Measurements from ENCODE around the gene KRTAP4-3.
"Not testable (repeated sequence)": the region's sequence is repeated elsewhere in the genome, so short reads cannot be mapped to it uniquely, and the experiment has no call there.

KRTAP4-3 gene

DNA sequence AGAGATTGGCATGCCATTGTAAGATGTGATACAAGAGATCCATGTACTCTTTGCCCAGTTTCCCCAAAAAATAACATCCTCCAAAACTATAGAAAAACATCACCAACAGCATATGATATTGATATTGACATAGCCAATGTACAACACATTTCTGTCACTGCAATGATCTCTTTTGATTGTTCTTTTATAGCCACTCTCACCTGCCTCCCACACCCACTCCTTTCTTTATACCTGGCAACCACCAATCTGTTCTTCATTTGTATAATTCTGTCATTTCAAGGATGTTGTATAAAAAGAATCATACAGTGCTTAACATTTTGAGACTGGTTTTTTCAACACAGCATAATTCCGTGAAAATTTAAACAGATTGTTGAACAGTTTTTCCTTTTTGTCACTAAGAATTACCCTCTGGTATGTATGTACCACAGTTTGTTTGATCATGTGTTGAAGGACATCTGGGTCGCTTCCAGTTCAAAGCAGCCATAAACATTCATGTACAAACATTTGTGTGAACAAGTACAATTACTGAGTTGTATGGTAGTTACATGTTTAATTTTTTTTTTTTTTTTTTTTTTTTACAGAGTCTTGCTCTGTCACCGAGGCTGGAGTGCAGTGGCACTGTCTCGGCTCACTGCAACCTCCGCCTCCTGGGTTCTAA lies 31.5 kb upstream of the KRTAP4-3 start:
- Histone ChIP-seq H3K36me3 (ENCODE audit: control insufficient read depth, insufficient read depth, low read length) (no peaks in the 10 kb centered on the region), H3K4me2 (ENCODE audit: low read length) (no peak overlapping the region), H3K9me3 (ENCODE audit: control insufficient read depth, low read length) (no peaks in the 10 kb centered on the region), H3K4me3 (ENCODE audit: low read depth, low read length) (no peak overlapping the region), H3K79me2 (no peaks in the 10 kb centered on the region), H3K4me1 (no peaks in the 10 kb centered on the region), H3K27ac (no peak overlapping the region), H2AFZ (no peak overlapping the region), H3K9ac (no peak overlapping the region), H3K27me3 (ENCODE audit: control insufficient read depth, insufficient read depth, low read length) (no peaks in the 10 kb centered on the region)
- TF ChIP-seq, protein P1, sequence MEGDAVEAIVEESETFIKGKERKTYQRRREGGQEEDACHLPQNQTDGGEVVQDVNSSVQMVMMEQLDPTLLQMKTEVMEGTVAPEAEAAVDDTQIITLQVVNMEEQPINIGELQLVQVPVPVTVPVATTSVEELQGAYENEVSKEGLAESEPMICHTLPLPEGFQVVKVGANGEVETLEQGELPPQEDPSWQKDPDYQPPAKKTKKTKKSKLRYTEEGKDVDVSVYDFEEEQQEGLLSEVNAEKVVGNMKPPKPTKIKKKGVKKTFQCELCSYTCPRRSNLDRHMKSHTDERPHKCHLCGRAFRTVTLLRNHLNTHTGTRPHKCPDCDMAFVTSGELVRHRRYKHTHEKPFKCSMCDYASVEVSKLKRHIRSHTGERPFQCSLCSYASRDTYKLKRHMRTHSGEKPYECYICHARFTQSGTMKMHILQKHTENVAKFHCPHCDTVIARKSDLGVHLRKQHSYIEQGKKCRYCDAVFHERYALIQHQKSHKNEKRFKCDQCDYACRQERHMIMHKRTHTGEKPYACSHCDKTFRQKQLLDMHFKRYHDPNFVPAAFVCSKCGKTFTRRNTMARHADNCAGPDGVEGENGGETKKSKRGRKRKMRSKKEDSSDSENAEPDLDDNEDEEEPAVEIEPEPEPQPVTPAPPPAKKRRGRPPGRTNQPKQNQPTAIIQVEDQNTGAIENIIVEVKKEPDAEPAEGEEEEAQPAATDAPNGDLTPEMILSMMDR (IDR thresholded peaks at IDR 0.05) = no peak

DNA sequence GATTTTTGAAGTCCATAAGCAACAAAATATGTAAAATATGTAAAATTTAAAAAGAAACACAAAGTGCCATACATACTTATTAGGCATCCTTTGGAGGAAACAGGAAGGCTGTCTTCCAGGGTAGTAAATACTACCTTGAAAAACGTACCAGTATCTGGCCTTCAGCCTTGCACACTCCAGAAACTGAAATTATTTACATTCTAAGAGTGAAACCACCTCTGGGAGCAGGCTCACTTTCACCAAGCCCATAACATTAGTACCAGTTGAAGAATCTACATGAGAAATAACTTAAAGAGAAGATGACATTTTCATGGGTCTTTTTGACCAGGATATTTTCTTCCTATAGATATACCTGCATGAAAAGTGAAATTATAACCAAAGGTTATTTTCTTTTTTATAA lies 28.0 kb upstream of the KRTAP4-3 start:
- TF ChIP-seq, protein P1 (IDR thresholded peaks at IDR 0.05) = no peak

DNA sequence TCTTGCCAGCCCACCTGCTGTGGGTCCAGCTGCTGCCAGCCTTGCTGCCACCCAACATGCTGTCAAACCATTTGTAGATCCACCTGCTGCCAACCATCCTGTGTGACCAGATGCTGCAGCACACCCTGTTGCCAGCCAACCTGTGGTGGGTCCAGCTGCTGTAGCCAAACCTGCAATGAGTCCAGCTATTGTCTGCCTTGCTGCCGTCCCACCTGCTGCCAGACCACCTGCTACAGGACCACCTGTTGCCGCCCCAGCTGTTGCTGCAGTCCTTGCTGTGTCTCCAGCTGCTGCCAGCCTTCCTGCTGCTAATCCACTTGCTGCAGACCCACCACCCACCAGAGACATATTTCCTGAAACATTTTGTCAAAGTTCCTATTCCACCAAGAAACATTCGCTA lies 22.3 kb upstream of the KRTAP4-3 start:
- H3K36me3 ChIP-seq (ENCODE audit: control insufficient read depth, insufficient read depth, low read length) = no peaks in the 10 kb centered on the region
- TF ChIP-seq, protein P1 (IDR thresholded peaks at IDR 0.05) = no peak
- no peaks in the 10 kb centered on the region for H3K79me2 ChIP-seq
- H3K4me1 ChIP-seq = no peaks in the 10 kb centered on the region
- no peaks in the 10 kb centered on the region for H3K9me3 ChIP-seq (ENCODE audit: control insufficient read depth, low read length)
- no peaks in the 10 kb centered on the region for H3K27me3 ChIP-seq (ENCODE audit: control insufficient read depth, insufficient read depth, low read length)
- no peak overlapping the region for H2AFZ ChIP-seq
- no peak overlapping the region for H3K9ac ChIP-seq
- no peak overlapping the region for H3K4me3 ChIP-seq (ENCODE audit: low read depth, low read length)
- H3K4me2 ChIP-seq (ENCODE audit: low read length) = no peak overlapping the region
- no peak overlapping the region for H3K27ac ChIP-seq

More for the DNA sequence above, 28.0 kb upstream of the KRTAP4-3 start:
- Histone ChIP-seq H3K4me3 (ENCODE audit: low read depth, low read length) (no peak overlapping the region), H3K9me3 (ENCODE audit: control insufficient read depth, low read length) (no peaks in the 10 kb centered on the region), H3K4me1 (no peaks in the 10 kb centered on the region), H3K9ac (no peak overlapping the region), H3K36me3 (ENCODE audit: control insufficient read depth, insufficient read depth, low read length) (no peaks in the 10 kb centered on the region), H3K27ac (no peak overlapping the region), H3K27me3 (ENCODE audit: control insufficient read depth, insufficient read depth, low read length) (no peaks in the 10 kb centered on the region), H2AFZ (no peak overlapping the region), H3K4me2 (ENCODE audit: low read length) (no peak overlapping the region), H3K79me2 (no peaks in the 10 kb centered on the region)

DNA sequence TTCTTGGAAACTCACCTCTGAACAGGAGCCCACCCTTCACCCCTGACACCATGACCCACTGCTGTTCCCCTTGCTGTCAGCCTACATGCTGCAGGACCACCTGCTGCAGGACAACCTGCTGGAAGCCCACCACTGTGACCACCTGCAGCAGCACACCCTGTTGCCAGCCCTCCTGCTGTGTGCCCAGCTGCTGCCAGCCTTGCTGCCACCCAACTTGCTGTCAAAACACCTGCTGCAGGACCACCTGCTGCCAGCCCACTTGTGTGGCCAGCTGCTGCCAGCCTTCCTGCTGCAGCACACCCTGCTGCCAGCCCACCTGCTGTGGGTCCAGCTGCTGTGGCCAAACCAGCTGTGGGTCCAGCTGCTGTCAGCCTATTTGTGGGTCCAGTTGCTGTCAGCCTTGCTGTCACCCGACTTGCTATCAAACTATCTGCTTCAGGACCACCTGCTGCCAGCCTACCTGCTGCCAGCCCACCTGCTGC lies 21.9 kb upstream of the KRTAP4-3 start, which contains the start of gene KRTAP9-1:
Gene KRTAP9-1, plus strand, starts transcription at position 51 of the 482 bp plus-strand sequence. Its CDS starts 0 bp downstream, at position 51.
- H3K79me2 ChIP-seq; H3K27me3 ChIP-seq (ENCODE audit: control insufficient read depth, insufficient read depth, low read length); H3K36me3 ChIP-seq (ENCODE audit: control insufficient read depth, insufficient read depth, low read length); H2AFZ ChIP-seq; H3K9ac ChIP-seq; H3K4me2 ChIP-seq (ENCODE audit: low read length); H3K9me3 ChIP-seq (ENCODE audit: control insufficient read depth, low read length); H3K27ac ChIP-seq; H3K4me1 ChIP-seq; H3K4me3 ChIP-seq (ENCODE audit: low read depth, low read length): not testable (repeated sequence)

DNA sequence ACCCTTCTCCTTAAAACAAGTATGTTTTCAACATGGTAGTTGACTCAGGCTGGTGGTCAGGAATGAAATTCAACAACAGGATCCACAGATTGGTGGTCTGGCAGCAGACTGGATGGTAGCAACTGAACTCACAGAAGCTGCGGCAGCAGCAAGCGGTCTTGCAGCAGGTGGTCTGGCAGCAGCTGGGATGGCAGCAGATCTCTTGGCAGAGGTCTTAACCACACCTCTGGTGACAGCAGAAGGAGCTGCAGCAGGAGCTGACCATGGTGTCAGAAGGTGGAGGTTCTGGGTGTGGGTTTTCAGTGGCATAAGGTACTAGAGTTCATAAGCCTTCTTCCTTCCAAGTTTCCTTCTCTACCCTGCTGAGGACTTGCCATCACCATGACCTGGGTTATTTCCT lies 18.9 kb upstream of the KRTAP4-3 start:
- Histone ChIP-seq H3K4me3 (ENCODE audit: low read depth, low read length) (no peak overlapping the region), H3K4me2 (ENCODE audit: low read length) (no peak overlapping the region), H2AFZ (no peak overlapping the region), H3K79me2 (no peaks in the 10 kb centered on the region), H3K4me1 (no peaks in the 10 kb centered on the region), H3K9ac (no peak overlapping the region), H3K27ac (no peak overlapping the region), H3K27me3 (ENCODE audit: control insufficient read depth, insufficient read depth, low read length) (no peaks in the 10 kb centered on the region), H3K9me3 (ENCODE audit: control insufficient read depth, low read length) (no peaks in the 10 kb centered on the region), H3K36me3 (ENCODE audit: control insufficient read depth, insufficient read depth, low read length) (no peaks in the 10 kb centered on the region)
- TF ChIP-seq, protein P1 (IDR thresholded peaks at IDR 0.05) = no peak
